ENCODE results near the gene SLC25A22.

GRCh38 chr11:810040-810567 lies 12.0 kb upstream of the SLC25A22 start:
- TF ChIP-seq POLR2A (IDR thresholded peaks at IDR 0.05) = no peak
- TF ChIP-seq CTCF (IDR thresholded peaks at IDR 0.05) = no peak
